Epidermal melanocyte (primary cell): ENCODE measurements around the gene SLC38A9.

Experiments
- DNase-seq: peaks from one replicate; pipeline ENCODE4 v3.0.0; 2011; ENCODE audit warnings: low spot score; ENCODE audit not compliant: insufficient read length

The SLC38A9 gene

GRCh38 chr5:55584398-55585205 lies 127.5 kb downstream of the SLC38A9 start:
- DNase-seq = no peak

GRCh38 chr5:55583578-55583977 lies 128.5 kb downstream of the SLC38A9 start:
- no peak for DNase-seq

GRCh38 chr5:55582256-55582655 lies 129.9 kb downstream of the SLC38A9 start:
- no peak for DNase-seq

- no peak for DNase-seq
Measured at GRCh38 chr5:55580042-55580441, 132.1 kb downstream of the SLC38A9 start.

- no peak for DNase-seq
Measured at GRCh38 chr5:55578771-55579170, 133.4 kb downstream of the SLC38A9 start.

- DNase-seq = no peak
Measured at GRCh38 chr5:55577353-55578060, 134.6 kb downstream of the SLC38A9 start.

- DNase-seq = no peak
Measured at GRCh38 chr5:55576661-55577060, 135.5 kb downstream of the SLC38A9 start.
